Hepatic stellate cell (primary cell): Measurements from ENCODE around the gene SLC13A5.
"Not testable (repeated sequence)": the region's sequence is repeated elsewhere in the genome, so short reads cannot be mapped to it uniquely, and the experiment has no call there.

ENCODE experiments used
- DNase-seq: peaks from one replicate; pipeline ENCODE4 v3.0.0; 2011; ENCODE audit warnings: low spot score

The SLC13A5 gene

DNA sequence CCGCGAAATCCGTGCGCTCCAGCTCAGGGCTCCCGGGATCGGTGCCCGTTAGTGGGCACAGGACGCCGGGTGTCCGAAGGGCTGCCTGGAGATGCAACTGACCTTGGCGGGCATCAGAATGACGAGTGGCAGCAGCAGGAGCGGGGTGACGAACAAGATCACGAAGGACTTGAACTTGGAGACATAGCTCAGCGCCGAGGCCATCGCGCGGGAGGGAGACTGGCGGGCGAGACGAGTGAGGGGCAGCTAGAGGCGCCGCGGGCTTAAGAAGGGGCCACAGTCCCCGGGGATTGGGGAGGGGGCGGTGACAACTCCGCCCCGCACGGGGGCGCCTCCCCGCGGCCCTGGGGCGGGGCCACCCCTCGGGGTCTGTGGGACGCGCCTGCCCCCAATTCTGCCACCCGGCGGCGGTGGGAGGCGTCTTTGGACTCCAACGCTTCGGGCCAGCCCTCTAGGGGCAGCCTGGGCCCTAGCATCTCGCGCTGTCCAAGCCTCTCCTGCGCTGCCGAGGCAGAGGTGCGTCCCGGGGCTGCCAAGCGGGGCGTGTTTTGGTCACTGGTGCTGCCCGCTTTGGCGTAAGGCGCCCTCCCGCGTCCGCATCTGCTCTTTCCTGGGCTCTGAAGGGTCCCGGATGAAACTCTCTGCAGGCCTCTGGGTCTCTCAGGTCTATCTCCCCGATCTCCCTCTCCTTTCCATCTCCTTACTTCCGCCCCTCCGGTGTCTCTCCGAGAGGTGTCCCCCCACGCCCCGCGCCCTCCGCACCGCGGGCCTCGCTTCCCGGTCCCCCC lies at the start of gene SLC13A5:
SLC13A5 (minus strand) TSS at position 240 of the 788 bp plus-strand sequence; CDS start at position 204, 36 bp downstream.
- DNase-seq, result peak; percentile 62

DNA sequence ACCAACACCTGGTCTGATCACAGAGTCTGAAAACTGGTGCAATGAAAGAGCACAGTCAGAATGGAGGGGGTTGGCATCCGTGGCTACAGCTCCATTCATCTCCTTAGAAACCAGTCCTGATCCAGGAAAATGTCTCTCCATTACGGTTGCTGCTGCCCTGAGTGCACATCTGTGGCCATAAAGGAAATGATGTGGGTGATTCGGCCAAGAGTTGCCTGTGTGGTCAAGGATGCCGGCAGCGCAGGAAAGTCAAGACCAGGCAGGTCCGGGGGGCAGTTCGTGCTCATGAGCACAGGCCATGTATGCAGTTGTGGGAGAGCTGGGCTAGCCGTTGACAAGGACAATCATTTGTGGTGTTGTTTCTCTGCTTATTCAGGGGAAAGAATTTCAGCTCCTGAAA lies 48.6 kb upstream of the SLC13A5 start:
- no peak for DNase-seq

DNA sequence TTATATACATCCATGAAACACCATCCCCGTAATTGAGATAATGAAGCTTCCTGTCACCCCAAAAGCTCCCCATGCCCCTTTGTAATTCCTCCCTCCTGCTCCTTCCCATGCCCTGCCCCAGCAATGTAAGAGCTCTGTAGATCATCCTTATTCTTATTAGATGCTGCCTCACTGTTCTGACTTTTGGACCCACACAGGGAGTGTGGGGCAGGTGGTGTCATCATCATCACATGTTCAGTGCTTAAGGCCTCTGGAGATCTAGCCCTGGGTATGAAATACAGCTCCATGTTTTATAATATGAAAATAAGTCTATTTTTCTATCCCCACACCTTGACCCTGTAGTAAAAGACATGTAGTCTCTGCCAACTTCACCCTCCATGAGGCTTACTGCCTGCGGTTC lies 44.6 kb upstream of the SLC13A5 start:
- DNase-seq, result no peak

- no peak for DNase-seq
Observed at GRCh38 chr17:6756425-6757031, 43.4 kb upstream of the SLC13A5 start.

DNA sequence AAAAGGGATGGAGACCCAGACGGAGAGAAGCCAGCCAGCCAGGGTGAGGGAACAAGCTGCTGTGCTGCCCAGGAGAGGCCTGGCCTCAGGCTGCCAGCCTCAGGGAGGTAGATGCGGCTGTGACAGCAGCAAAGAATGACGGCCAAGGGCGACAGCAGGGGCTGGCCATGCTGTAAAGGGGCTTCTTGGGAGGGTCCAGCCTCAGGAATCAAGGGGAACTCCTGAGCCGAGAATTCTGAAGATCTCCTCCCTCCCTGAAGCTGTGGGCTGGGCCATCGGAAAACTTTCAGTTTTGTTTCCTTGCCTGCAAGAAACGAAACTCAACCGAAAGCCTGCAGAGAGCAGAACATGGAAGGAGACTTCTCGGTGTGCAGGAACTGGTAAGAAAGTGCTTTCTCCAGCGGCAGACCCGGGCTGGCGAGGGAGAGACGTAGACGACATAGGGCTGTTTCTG lies 42.6 kb upstream of the SLC13A5 start, which contains the start of gene XAF1:
XAF1 (plus strand) TSS at position 316 of the 454 bp plus-strand sequence; CDS start at position 349, 33 bp downstream.
- peak; percentile 63 for DNase-seq

DNA sequence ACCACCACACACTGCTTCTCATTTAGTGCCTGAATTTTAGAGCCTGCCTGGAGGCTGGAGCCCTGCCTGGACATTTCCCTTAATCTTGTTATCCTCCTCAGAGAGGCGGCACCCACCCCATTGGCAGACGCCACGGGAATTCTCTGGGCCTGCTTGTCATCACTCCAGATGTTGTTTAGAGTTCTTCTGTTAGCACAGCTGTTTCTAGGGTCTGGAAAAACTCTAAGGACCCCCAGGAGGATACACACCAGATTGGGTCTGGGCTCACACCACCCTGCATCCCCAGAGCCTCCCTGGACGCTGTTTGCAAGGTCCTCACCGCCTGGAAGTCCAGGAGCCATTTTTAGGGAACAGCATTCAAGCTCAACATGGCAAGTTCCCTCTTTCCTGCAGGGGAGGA lies 42.1 kb upstream of the SLC13A5 start:
- DNase-seq, result peak; percentile 21

GRCh38 chr17:6753546-6753945 lies 40.4 kb upstream of the SLC13A5 start:
- no peak for DNase-seq

DNA sequence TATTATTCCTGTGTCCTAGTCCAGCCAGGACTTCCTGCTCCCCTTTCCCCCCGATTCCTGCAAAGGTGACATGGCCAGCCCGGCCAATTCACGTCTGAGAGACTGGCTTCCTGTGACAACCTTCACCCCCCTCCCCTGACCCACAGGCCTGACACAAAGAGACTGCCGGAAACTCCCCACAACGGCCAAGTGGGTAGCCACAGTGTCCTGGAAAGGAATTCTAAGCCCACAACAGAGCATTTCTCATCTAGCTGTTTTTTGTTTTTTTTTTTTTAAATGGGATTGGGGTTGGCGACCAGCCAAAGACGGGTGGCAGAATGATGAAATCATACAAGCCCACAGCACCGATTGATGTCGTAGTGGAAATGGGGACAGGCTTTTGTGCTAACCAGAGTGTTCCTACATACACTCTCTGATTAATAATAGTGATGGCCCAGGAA lies 39.9 kb upstream of the SLC13A5 start:
- peak; percentile 81 for DNase-seq

DNA sequence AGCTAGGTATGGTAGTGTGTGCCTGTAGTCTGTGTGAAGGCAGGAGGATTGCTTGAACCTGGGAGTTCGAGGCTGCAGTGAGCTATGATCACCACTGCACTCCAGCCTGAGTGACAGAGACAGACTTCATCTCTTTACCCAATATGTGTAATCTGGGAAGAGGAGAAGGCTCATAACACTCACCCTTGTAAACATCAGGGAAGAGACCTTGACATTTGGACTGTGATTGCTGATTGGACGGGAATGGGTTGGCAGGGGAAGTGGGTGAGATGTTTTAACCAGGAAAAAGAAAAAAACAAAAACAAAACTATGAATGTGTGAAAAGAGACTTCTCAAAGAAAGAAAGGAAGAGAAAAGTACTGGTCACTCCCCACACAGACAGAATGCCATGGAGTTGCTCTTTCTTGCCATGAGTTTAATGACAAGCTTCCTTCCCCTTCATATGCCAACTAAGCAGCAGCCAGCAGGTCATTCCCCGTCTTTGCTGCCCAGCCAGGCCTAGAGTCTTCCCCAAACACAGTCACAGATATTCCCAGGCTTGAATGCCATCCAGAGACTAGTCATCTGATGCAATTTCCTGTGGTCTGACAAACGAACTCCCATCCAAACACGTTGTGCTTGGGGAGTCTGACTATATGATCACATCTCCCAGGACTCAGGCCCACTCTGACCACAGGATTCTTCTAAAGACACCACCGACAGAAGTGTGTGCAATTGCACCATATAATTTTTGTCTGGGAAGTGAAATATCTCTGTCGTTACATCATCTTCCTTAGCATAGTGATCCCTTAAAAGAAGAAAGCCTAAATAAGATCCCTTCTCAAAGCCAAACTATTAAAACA lies 39.1 kb upstream of the SLC13A5 start:
- DNase-seq, result peak; percentile 97

- no peak for DNase-seq
Observed at GRCh38 chr17:6749519-6749918, 36.4 kb upstream of the SLC13A5 start.

GRCh38 chr17:6748617-6749016 lies 35.4 kb upstream of the SLC13A5 start:
- no peak for DNase-seq

DNA sequence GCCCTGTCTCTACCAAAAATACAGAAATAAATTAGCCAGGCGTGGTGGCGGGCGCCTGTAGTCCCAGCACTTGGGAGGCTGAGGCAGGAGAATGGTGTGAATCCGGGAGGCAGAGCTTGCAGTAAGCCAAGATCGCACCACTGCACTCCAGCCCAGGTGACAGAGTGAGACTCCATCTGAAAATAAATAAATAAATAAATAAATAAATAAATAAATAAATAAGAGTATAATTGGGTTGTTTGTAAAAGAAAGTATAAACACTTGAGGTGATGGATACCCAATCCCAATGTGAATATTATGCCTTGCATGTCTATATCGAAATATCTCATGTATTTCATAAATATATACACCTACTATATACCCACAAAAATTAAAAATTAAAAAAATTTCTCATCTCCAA lies 33.5 kb upstream of the SLC13A5 start:
- DNase-seq, result not testable (repeated sequence)

DNA sequence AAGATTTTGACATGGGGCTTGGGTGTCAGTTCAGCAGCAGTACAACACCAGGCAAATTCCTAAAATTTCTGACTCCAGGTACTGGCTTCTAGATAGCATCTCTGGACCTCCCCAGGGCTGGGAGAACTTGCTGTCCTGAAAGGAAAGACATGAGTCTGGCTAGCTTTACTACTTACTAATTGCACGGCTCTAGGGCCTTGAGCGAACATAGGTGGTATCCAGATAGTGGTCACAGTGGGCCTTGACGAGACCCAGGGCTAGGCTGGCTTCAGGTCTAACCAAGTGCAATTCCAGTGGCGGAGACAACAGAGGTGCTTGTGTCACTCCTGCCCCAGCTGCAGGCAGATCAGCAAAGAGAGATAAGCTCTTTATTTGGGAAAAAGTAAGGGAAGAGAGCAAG lies 16.4 kb upstream of the SLC13A5 start:
- no peak for DNase-seq

DNA sequence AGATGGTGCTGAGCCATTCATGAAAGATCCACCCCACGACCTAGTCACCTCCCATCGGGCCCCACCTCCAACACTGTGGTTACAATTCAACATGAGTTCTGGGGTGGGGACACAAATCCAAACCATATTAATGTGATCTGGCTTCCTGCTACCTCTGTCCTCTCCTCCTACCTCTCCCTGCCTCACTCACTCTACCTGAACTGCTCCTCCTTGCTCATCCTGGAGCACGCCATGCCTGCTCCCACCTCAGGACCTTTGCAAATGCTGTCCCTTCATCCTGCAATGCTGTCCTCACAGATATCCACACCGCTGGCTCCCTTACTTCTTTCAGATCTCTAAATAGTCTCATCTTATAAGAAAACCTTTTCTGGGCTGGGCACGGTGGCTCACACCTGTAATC lies 10.8 kb upstream of the SLC13A5 start:
- no peak for DNase-seq

DNA sequence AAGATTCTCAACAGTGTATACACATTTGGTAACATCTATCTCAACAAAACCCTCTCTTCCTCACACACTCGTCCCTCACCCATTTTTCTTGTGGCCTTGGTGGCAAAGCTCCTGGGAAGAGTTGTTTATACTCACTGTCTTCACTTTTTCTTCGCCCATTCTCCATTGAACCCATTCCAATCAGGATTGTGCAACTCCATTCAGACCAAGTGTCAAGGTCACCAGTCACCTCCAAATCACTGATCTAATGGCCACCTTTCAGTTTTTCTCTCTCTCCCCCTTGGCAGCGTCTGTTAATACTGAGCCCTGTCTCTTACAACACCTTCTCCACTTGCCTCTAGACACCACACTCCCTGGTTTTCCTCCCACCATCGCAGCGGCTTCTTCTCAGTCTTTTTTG lies 8.6 kb upstream of the SLC13A5 start:
- DNase-seq, result no peak

GRCh38 chr17:6716736-6717135 lies 3.6 kb upstream of the SLC13A5 start:
- no peak for DNase-seq

GRCh38 chr17:6714315-6714874 lies 1.2 kb upstream of the SLC13A5 start:
- no peak for DNase-seq

GRCh38 chr17:6713918-6714271 lies 726 bp upstream of the SLC13A5 start:
- no peak for DNase-seq

DNA sequence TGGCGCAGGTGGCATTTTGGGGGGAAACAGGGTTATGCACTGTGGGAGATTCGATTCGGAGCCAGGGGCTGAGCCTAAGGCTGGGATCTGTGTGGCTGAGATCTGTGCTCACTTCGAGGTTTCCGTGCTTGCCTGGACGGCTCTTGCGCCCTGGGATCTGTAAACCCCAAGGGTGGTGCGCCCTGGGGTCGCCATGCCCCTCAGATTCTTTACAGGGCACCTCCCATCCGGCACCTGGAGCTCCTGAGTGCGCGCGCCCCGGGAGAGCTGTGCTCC lies 377 bp downstream of the SLC13A5 start:
- no peak for DNase-seq

- peak; percentile 38 for DNase-seq
Observed at GRCh38 chr17:6712058-6712853, 913 bp downstream of the SLC13A5 start.

DNA sequence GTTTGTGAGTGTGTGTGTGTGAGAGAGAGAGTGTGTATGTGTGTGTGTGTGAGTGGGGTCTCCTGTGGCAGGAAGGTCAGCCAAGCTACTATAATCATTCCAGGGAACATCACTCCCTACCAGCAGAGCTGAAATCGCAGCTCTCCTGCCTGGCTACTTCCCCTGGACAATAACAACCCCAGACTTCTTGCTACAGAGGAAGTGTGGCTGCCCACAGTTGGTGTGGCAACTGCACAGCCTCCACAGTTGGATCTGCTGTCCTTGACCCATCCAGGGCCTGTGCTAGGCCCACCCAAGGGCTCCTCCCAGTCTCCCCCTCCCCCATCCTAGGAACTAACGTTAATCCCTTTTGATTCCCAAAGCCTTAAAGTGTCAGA lies 1.5 kb downstream of the SLC13A5 start:
- DNase-seq, result no peak
